HepG2 (cell line): ENCODE data around the gene BICDL1. TPM values are rescaled to one million over a fixed set of nuclear protein-coding genes. Genes with fewer than 3 reads are reported as not detected.

Experiments
- CBX1 ChIP-seq: IDR thresholded peaks from one replicate; pipeline ENCODE4 v1.6.1; 2016; ENCODE audit warnings: antibody characterized with exemption, low read depth
- FOXP1 ChIP-seq, 2 experiments: fragments of 450-650 bp in 1 of 2; IDR thresholded peaks; 2 replicates each; pipeline ENCODE4 v1.6.1; 2017 to 2018; ENCODE audit warnings: antibody characterized with exemption in 1 of 2
- GTF2F1 ChIP-seq: fragments of 150-350 bp; IDR thresholded peaks from 2 replicates; pipeline ENCODE4 v1.6.1; 2014; ENCODE audit warnings: low read length
- HNRNPL ChIP-seq: fragments of 200-400 bp; formaldehyde crosslinking; IDR thresholded peaks from 2 replicates; pipeline ENCODE4 v1.6.1; 2017; ENCODE audit warnings: mild to moderate bottlenecking, low read depth, low read length
- IRF2 ChIP-seq: IDR thresholded peaks from 2 replicates; pipeline ENCODE4 v1.6.1; 2018; ENCODE audit warnings: missing genetic modification reagents, missing compliant biosample characterization
- KLF6 ChIP-seq: IDR thresholded peaks from 2 replicates; pipeline ENCODE4 v1.8.0; 2016; ENCODE audit warnings: missing biosample characterization, missing genetic modification reagents
- MTF1 ChIP-seq: sonication (generic); formaldehyde crosslinking; IDR thresholded peaks from 2 replicates; pipeline ENCODE4 v1.5.0; 2020; ENCODE audit warnings: missing genetic modification reagents
- MZF1 ChIP-seq: sonication (generic); formaldehyde crosslinking; IDR thresholded peaks from 2 replicates; pipeline ENCODE4 v1.8.1; 2023; ENCODE audit warnings: mild to moderate bottlenecking, missing genetic modification reagents, borderline replicate concordance
- NFATC3 ChIP-seq: sonication (generic); formaldehyde crosslinking; IDR thresholded peaks from 2 replicates; pipeline ENCODE4 v1.5.1; 2020; ENCODE audit warnings: mild to moderate bottlenecking, missing genetic modification reagents
- PCBP1 ChIP-seq: fragments of 200-400 bp; formaldehyde crosslinking; IDR thresholded peaks from 2 replicates; pipeline ENCODE4 v1.6.1; 2017; ENCODE audit warnings: mild to moderate bottlenecking, low read depth, low read length, borderline replicate concordance
- PHF21A ChIP-seq: sonication (generic); formaldehyde crosslinking; IDR thresholded peaks from 2 replicates; pipeline ENCODE4 v1.5.0; 2020; ENCODE audit warnings: mild to moderate bottlenecking, missing genetic modification reagents
- RARA ChIP-seq: IDR thresholded peaks from 2 replicates; pipeline ENCODE4 v1.6.1; 2016; ENCODE audit warnings: missing genetic modification reagents, missing compliant biosample characterization
- SATB2 ChIP-seq: sonication (generic); formaldehyde crosslinking; IDR thresholded peaks from 2 replicates; pipeline ENCODE4 v1.5.0; 2020; ENCODE audit warnings: missing genetic modification reagents
- SOX6 ChIP-seq, 2 experiments: fragments of 450-650 bp in 1 of 2; sonication (generic) in 1 of 2; formaldehyde crosslinking in 1 of 2; IDR thresholded peaks; 2 replicates each; pipeline versions ENCODE4 v1.4.0 to v1.6.1; 2017 to 2020; ENCODE audit warnings: antibody characterized with exemption in 1 of 2, mild to moderate bottlenecking in 1 of 2, missing genetic modification reagents in 1 of 2
- STAT5B ChIP-seq: sonication (generic); formaldehyde crosslinking; IDR thresholded peaks from 2 replicates; pipeline ENCODE4 v1.4.0; 2020; ENCODE audit warnings: missing genetic modification reagents
- SUZ12 ChIP-seq: fragments of 150-350 bp; IDR thresholded peaks from 2 replicates; pipeline ENCODE4 v1.6.1; 2014; ENCODE audit warnings: low read depth, low read length
- TEAD3 ChIP-seq: optimal IDR thresholded peaks from 2 replicates; pipeline ENCODE3; 2016; ENCODE audit warnings: borderline replicate concordance
- TERF1 ChIP-seq: sonication (generic); formaldehyde crosslinking; IDR thresholded peaks from 2 replicates; pipeline ENCODE4 v1.8.0; 2022; ENCODE audit warnings: mild to moderate bottlenecking, missing genetic modification reagents, moderate library complexity
- TFE3 ChIP-seq: IDR thresholded peaks from 2 replicates; pipeline ENCODE4 v1.6.1; 2016
- THAP11 ChIP-seq: IDR thresholded peaks from 2 replicates; pipeline ENCODE4 v1.6.1; 2016; ENCODE audit warnings: missing biosample characterization, missing genetic modification reagents
- TSC22D2 ChIP-seq: sonication (generic); formaldehyde crosslinking; IDR thresholded peaks from 2 replicates; pipeline ENCODE4 v1.5.1; 2020; ENCODE audit warnings: missing genetic modification reagents, mild to moderate bottlenecking, borderline replicate concordance
- ZNF224 ChIP-seq: sonication (generic); formaldehyde crosslinking; IDR thresholded peaks from 2 replicates; pipeline ENCODE4 v1.5.0; 2020; ENCODE audit warnings: mild to moderate bottlenecking, missing genetic modification reagents
- ZNF564 ChIP-seq: sonication (generic); formaldehyde crosslinking; IDR thresholded peaks from 2 replicates; pipeline ENCODE4 v1.8.1; 2023; ENCODE audit warnings: mild to moderate bottlenecking, missing genetic modification reagents
- ZNF570 ChIP-seq: sonication (generic); formaldehyde crosslinking; IDR thresholded peaks from 2 replicates; pipeline ENCODE4 v1.4.0; 2020; ENCODE audit warnings: mild to moderate bottlenecking, missing genetic modification reagents, borderline replicate concordance
- ZNF576 ChIP-seq: sonication (generic); formaldehyde crosslinking; IDR thresholded peaks from 2 replicates; pipeline ENCODE4 v1.4.0; 2020; ENCODE audit warnings: mild to moderate bottlenecking, missing genetic modification reagents
- ZNF639 ChIP-seq: conservative IDR thresholded peaks from 2 replicates; pipeline ENCODE4 v1.6.1; 2018; ENCODE audit warnings: missing genetic modification reagents
- ZNF713 ChIP-seq: sonication (generic); formaldehyde crosslinking; IDR thresholded peaks from 2 replicates; pipeline ENCODE4 v1.4.0; 2020; ENCODE audit warnings: mild to moderate bottlenecking, missing genetic modification reagents
- ZNF720 ChIP-seq: sonication (generic); formaldehyde crosslinking; IDR thresholded peaks from 2 replicates; pipeline ENCODE4 v1.4.0; 2020; ENCODE audit warnings: missing genetic modification reagents
- ZNF839 ChIP-seq: sonication (generic); formaldehyde crosslinking; IDR thresholded peaks from 2 replicates; pipeline ENCODE4 v1.4.0; 2020; ENCODE audit warnings: missing genetic modification reagents, mild to moderate bottlenecking, borderline replicate concordance
- polyA plus RNA-seq, 8 experiments: library from polyadenylated mRNA; depleted of rRNA in 3 of 8; stranded (reverse) in 7 of 8; unstranded in 1 of 8; fragments of >200 nt; fragmentation: Illumina TruSeq in 4 of 8; extraction: Trizol in 4 of 8; gene quantifications; 2 replicates each; pipeline versions ENCODE4 v1.2.1 to v1.2.3, GENCODE V29; 2011 to 2016; ENCODE audit warnings: low read depth in 4 of 8, missing spikeins in 1 of 8, mixed read lengths in 1 of 8; ENCODE audit not compliant: insufficient read depth in 1 of 8
- total RNA-seq, 5 experiments: library from RNA; depleted of rRNA; stranded (reverse); fragments of >200 nt; fragmentation: Illumina TruSeq; extraction: Trizol; gene quantifications; 2 replicates each; pipeline ENCODE4 v1.2.3, GENCODE V29; 2016; ENCODE audit warnings: low read depth in 1 of 5

Gene BICDL1
- total and polyA plus RNA-seq, 2 of the 13 experiments (the other 11 are each of a cell fraction or from before 2014, with no cell fraction given), result 3.6 to 9.7 TPM

GRCh38 chr12:120118321-120119061 lies 129.5 kb downstream of the BICDL1 start (continued):
- TF ChIP-seq TEAD3 (CRISPR knock-in tag) (peak; percentile 20), STAT5B (CRISPR knock-in tag) (no peak), ZNF720 (no peak), NFATC3 (CRISPR knock-in tag) (no peak), CBX1 (no peak), SOX6 (IDR thresholded peaks at IDR 0.05) (no peak), SOX6 (CRISPR knock-in tag; IDR thresholded peaks at IDR 0.05) (no peak), ZNF576 (no peak), HNRNPL (no peak), KLF6 (CRISPR knock-in tag) (0 out of 2 replicates have a peak, but pooled peaks have one; percentile 23), ZNF564 (CRISPR knock-in tag) (no peak), THAP11 (no peak), PHF21A (CRISPR knock-in tag) (no peak), ZNF224 (CRISPR knock-in tag) (no peak), ZNF639 (CRISPR knock-in tag) (0 out of 2 replicates have a peak, but pooled peaks have one; percentile 20), SUZ12 (no peak), FOXP1 (IDR thresholded peaks at IDR 0.05) (no peak), FOXP1 (CRISPR knock-in tag; IDR thresholded peaks at IDR 0.05) (no peak), GTF2F1 (no peak), ZNF839 (CRISPR knock-in tag) (no peak), TSC22D2 (CRISPR knock-in tag) (no peak), SATB2 (no peak), IRF2 (CRISPR knock-in tag) (no peak), ZNF570 (CRISPR knock-in tag) (no peak), RARA (CRISPR knock-in tag) (0 out of 2 replicates have a peak, but pooled peaks have one; percentile 14), PCBP1 (no peak), TFE3 (CRISPR knock-in tag) (peak; percentile 31; the same call in 1 of the 2 replicates), MTF1 (CRISPR knock-in tag) (no peak), TERF1 (no peak), ZNF713 (CRISPR knock-in tag) (no peak), MZF1 (CRISPR knock-in tag) (no peak)
